HL-60/S4 treated with retinoic acid at 250 ng/mL for 4 days and 3 days (cell line): ENCODE results near the gene CDH4.

Experiments
- in situ Hi-C: fragments of 300-500 bp; cut with MboI; formaldehyde crosslinking; loops from 2 replicates; pipeline ENCODE4 v1.7.0; 2022; ENCODE audit warnings: low sequenced_read_pairs

Gene CDH4

GRCh38 chr20:61674688-61675087, 422.6 kb downstream of the CDH4 start:
- in situ Hi-C loops = no loop called here

- in situ Hi-C loops = no loop called here
These were observed 425.9 kb downstream of the CDH4 start for GRCh38 chr20:61677928-61678327.

- in situ Hi-C loops = no loop called here
These were observed 426.4 kb downstream of the CDH4 start for GRCh38 chr20:61678437-61678836.

GRCh38 chr20:61679473-61679872, 427.4 kb downstream of the CDH4 start:
- in situ Hi-C loops = no loop called here

GRCh38 chr20:61680096-61680495, 428.0 kb downstream of the CDH4 start:
- in situ Hi-C loops = no loop called here

- in situ Hi-C loops = no loop called here
These were observed 430.3 kb downstream of the CDH4 start for GRCh38 chr20:61682114-61682995.

GRCh38 chr20:61682996-61683681, 431.1 kb downstream of the CDH4 start:
- in situ Hi-C loops = no loop called here

- in situ Hi-C loops = no loop called here
These were observed 431.7 kb downstream of the CDH4 start for GRCh38 chr20:61683721-61684120.

- in situ Hi-C loops = no loop called here
These were observed 432.1 kb downstream of the CDH4 start for GRCh38 chr20:61684136-61684535.

- in situ Hi-C loops = no loop called here
These were observed 432.6 kb downstream of the CDH4 start for GRCh38 chr20:61684583-61685235.

- in situ Hi-C loops = no loop called here
These were observed 433.4 kb downstream of the CDH4 start for GRCh38 chr20:61685462-61685861.

GRCh38 chr20:61686051-61686936, 434.2 kb downstream of the CDH4 start:
- in situ Hi-C loops = no loop called here

- in situ Hi-C loops = no loop called here
These were observed 436.4 kb downstream of the CDH4 start for GRCh38 chr20:61688411-61688810.

- in situ Hi-C loops = no loop called here
These were observed 438.1 kb downstream of the CDH4 start for GRCh38 chr20:61690150-61690549.

- in situ Hi-C loops = no loop called here
These were observed 439.2 kb downstream of the CDH4 start for GRCh38 chr20:61690993-61691838.

- in situ Hi-C loops = no loop called here
These were observed 439.9 kb downstream of the CDH4 start for GRCh38 chr20:61691978-61692377.

GRCh38 chr20:61692479-61692878, 440.4 kb downstream of the CDH4 start:
- in situ Hi-C loops = no loop called here

GRCh38 chr20:61693055-61693600, 441.1 kb downstream of the CDH4 start:
- in situ Hi-C loops = no loop called here

- in situ Hi-C loops = no loop called here
These were observed 442.6 kb downstream of the CDH4 start for GRCh38 chr20:61694682-61695081.

GRCh38 chr20:61695741-61696140, 443.7 kb downstream of the CDH4 start:
- in situ Hi-C loops = no loop called here
